ENCODE data around the gene AKAP6. TPM values are rescaled to one million over a fixed set of nuclear protein-coding genes. Genes with fewer than 3 reads are reported as not detected.

Gene AKAP6
- total and polyA plus RNA-seq, 2 experiments from 2014 or later, result 0.38 to 0.42 TPM

DNA sequence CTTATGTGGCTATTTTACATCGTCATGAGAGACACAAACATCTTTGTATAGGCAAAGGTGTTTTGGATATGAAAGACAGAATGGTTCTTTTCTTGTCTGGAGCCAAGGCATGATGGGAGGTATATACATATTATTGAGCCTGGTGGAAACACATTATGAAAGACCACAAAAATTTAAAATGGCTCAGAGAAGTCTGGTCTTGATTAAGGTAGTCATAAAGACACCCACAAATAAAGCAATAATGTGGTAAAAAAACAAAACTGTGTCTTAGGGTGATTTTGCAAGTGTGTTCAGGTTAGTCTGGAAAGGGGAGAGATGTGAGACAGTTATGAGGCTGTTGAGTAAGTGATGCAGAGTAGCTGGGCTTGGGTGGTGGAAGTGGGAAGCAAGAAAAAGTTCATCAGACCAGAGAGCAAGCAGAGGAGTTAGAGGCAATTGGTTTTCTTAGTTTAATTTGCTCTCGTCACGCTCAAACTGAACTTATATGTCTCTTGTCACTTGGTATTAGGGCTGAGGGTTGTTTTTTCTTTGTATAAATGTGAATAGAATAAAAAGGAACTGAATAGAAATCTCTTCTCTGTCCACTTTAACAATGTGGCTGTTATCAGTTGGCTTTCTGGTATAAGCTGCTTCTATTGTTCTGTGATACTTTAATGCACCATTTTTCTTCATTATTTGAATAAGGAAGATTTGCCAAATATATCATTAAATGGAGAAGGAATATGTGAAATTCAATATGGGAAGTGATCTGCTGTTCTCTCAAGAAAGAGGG, 115.0 kb downstream of the AKAP6 start (continued):
- no peak for TF ChIP-seq REST (IDR thresholded peaks at IDR 0.05; ENCODE audit: unreplicated experiment)

- no peak overlapping the region for H3K4me2 ChIP-seq
- ATAC-seq (no peak), DNase-seq (ENCODE audit: low spot score) (no peak)
- no peaks in the 10 kb centered on the region for H3F3A ChIP-seq (replicated peaks; ENCODE audit: low read depth)
- no peak overlapping the region for H3K27ac Mint-ChIP-seq
- no peaks in the 10 kb centered on the region for H3K9me2 ChIP-seq (ENCODE audit: insufficient read depth)
- H3K4me3 Mint-ChIP-seq, result no peak overlapping the region
- H2AFZ ChIP-seq, result no peak overlapping the region
- H3K9me3 Mint-ChIP-seq, result no peaks in the 10 kb centered on the region
- no peaks in the 10 kb centered on the region for H3K79me2 ChIP-seq (replicated peaks; ENCODE audit: insufficient read depth)
- H3K27me3 ChIP-seq (ENCODE audit: insufficient read depth), result no peaks in the 10 kb centered on the region
- H3K36me3 ChIP-seq (ENCODE audit: insufficient read depth), result no peaks in the 10 kb centered on the region
- H3K27me3 Mint-ChIP-seq (ENCODE audit: insufficient read depth, low read depth, poor library complexity), result peaks cover 2% of the 10 kb centered on the region
- H3K27ac ChIP-seq (ENCODE audit: low read depth), result no peak overlapping the region
- H3K4me3 ChIP-seq, result no peak overlapping the region
- no peaks in the 10 kb centered on the region for H4K20me1 ChIP-seq (replicated peaks; ENCODE audit: insufficient read depth)
- H3K36me3 Mint-ChIP-seq (ENCODE audit: low read depth), result no peaks in the 10 kb centered on the region
- H3K4me1 ChIP-seq (ENCODE audit: insufficient read depth), result no peaks in the 10 kb centered on the region
- no peaks in the 10 kb centered on the region; the same call in 1 of the 3 replicates for H3K4me1 Mint-ChIP-seq
- no peak for TF ChIP-seq CREB1 (CRISPR knock-in tag; IDR thresholded peaks at IDR 0.05; ENCODE audit: low read depth)
- no peak for TF ChIP-seq JUNB (IDR thresholded peaks at IDR 0.05; ENCODE audit: unreplicated experiment)
- no peak for TF ChIP-seq STAT1 (IDR thresholded peaks at IDR 0.05; ENCODE audit: unreplicated experiment)
- no peak for TF ChIP-seq EZH2 (IDR thresholded peaks at IDR 0.05; ENCODE audit: low read depth, unreplicated experiment)
- no peak for TF ChIP-seq EZH2phosphoT487 (IDR thresholded peaks at IDR 0.05; ENCODE audit: unreplicated experiment)
- no peak for TF ChIP-seq ETS1 (IDR thresholded peaks at IDR 0.05)
- no peak for TF ChIP-seq POLR2AphosphoS5 (IDR thresholded peaks at IDR 0.05; ENCODE audit: low read depth)
- TF ChIP-seq ZNF114 (CRISPR knock-in tag; IDR thresholded peaks at IDR 0.05), result no peak
- no peak for TF ChIP-seq REST (IDR thresholded peaks at IDR 0.05; ENCODE audit: unreplicated experiment)
- no peak for TF ChIP-seq ZNF462 (CRISPR knock-in tag; IDR thresholded peaks at IDR 0.05)
Observed at GRCh38 chr14:32447371-32447770, 118.3 kb downstream of the AKAP6 start.

All from GM23338 (cell line).